Measurements from ENCODE around the gene MYL10.

GRCh38 chr7:101677391-101677790, 48.3 kb upstream of the MYL10 start:
- TF ChIP-seq CTCF (conservative IDR thresholded peaks at IDR 0.05) (no peak), EZH2 (IDR thresholded peaks at IDR 0.05; ENCODE audit: low read depth) (no peak)
